ENCODE measurements around the gene SLC6A1. TPM values are rescaled to one million over a fixed set of nuclear protein-coding genes. Genes with fewer than 3 reads are reported as not detected.

SLC6A1 gene
- total RNA-seq, 3 donors from 2014 or later, result 0.14 to 0.35 (median 0.20) TPM

GRCh38 chr3:11000528-11000927 is 8.0 kb downstream of the SLC6A1 start:
- intact Hi-C loops (cut with DNase I, micrococcal nuclease), result no loop called here
- no peaks in the 10 kb centered on the region for H3K9me3 ChIP-seq
- H3K4me1 ChIP-seq (ENCODE audit: low read depth), result no peaks in the 10 kb centered on the region
- ATAC-seq (no peak), DNase-seq (no peak)
- no peaks in the 10 kb centered on the region for H3K36me3 ChIP-seq (ENCODE audit: low read depth)
- TF ChIP-seq CTCF (IDR thresholded peaks at IDR 0.05), result no peak
- H3K4me3 ChIP-seq, result no peak overlapping the region

DNA sequence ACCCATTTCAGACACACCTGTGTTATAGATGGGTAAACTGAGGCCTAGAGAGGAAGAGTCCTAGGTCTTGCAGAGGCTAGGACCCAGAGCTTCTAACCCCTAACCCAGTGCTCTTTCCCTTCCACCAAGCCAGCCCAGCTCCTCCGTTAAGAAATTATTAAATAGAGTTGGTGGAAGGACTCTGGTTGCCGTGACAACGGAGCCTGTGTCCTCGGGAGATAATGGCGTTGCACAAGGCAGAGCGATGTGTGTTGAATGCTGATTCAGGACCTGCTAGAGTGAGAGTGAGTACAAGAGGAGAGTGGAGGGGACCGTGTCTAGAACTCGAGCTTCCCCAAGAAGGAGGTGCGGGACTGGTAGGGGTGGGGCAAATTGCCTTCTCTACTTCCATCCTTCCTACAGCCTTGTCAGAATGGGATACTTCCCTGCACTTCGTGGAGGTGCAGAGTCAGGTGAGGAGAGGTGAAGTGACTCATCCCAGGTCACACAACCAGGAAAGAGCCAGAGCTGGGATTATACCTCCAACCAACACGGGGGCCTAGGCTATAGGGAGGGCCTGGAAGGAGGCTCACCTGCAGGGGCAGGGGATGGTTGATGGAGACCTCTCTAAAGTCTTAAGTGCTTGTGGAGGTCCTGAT is 8.6 kb downstream of the SLC6A1 start:
- no peak for TF ChIP-seq CTCF (IDR thresholded peaks at IDR 0.05)
- no peak overlapping the region for H3K4me3 ChIP-seq
- no peaks in the 10 kb centered on the region for H3K9me3 ChIP-seq
- H3K4me1 ChIP-seq (ENCODE audit: low read depth), result no peaks in the 10 kb centered on the region
- ATAC-seq, result no peak
- no peaks in the 10 kb centered on the region for H3K36me3 ChIP-seq (ENCODE audit: low read depth)
- no peak for DNase-seq
- intact Hi-C loops (cut with DNase I, micrococcal nuclease), result no loop called here

GRCh38 chr3:11001658-11002021 is 9.1 kb downstream of the SLC6A1 start:
- TF ChIP-seq CTCF (IDR thresholded peaks at IDR 0.05), result no peak
- Histone ChIP-seq H3K9me3 (no peaks in the 10 kb centered on the region), H3K4me3 (no peak overlapping the region), H3K36me3 (ENCODE audit: low read depth) (no peaks in the 10 kb centered on the region), H3K4me1 (ENCODE audit: low read depth) (no peaks in the 10 kb centered on the region)
- no peak for ATAC-seq
- DNase-seq, result no peak
- intact Hi-C loops (cut with DNase I, micrococcal nuclease), result no loop called here

- H3K4me1 ChIP-seq (ENCODE audit: low read depth), result no peaks in the 10 kb centered on the region
- no peaks in the 10 kb centered on the region for H3K36me3 ChIP-seq (ENCODE audit: low read depth)
- H3K4me3 ChIP-seq, result no peak overlapping the region
- ATAC-seq, result no peak
- DNase-seq, result no peak
- TF ChIP-seq CTCF (IDR thresholded peaks at IDR 0.05), result no peak
- H3K9me3 ChIP-seq, result no peaks in the 10 kb centered on the region
- intact Hi-C loops (cut with DNase I, micrococcal nuclease), result no loop called here
Measured at GRCh38 chr3:11002371-11002807, 9.8 kb downstream of the SLC6A1 start.

DNA sequence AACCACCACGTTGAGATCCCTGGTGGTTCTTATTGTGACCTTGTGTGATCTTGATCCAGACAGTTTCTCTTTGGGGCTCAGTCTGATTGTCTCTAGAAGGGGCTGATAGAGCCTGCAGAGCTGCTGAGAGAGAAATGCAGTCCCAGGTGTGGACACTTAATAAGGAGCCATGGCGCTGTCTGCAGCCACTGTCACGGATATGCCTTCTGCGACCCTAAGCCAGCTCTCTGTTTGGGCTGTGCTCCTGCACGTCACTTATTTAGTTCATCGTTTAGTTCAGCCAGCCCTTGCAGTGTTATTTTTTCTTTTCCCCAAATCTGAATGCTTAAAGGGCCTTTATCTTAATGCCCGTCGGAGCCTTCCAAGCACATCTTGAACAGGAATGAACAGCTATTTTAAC is 12.0 kb downstream of the SLC6A1 start:
- Histone ChIP-seq H3K36me3 (ENCODE audit: low read depth) (no peaks in the 10 kb centered on the region), H3K4me1 (ENCODE audit: low read depth) (no peaks in the 10 kb centered on the region), H3K9me3 (no peaks in the 10 kb centered on the region), H3K4me3 (no peak overlapping the region)
- TF ChIP-seq CTCF (IDR thresholded peaks at IDR 0.05), result no peak
- intact Hi-C loops (cut with DNase I, micrococcal nuclease), result no loop called here
- ATAC-seq (no peak), DNase-seq (no peak)

Measured in mucosa of descending colon (tissue), 3 donors.